ENCODE results near the gene KMT2E.

Gene KMT2E

DNA sequence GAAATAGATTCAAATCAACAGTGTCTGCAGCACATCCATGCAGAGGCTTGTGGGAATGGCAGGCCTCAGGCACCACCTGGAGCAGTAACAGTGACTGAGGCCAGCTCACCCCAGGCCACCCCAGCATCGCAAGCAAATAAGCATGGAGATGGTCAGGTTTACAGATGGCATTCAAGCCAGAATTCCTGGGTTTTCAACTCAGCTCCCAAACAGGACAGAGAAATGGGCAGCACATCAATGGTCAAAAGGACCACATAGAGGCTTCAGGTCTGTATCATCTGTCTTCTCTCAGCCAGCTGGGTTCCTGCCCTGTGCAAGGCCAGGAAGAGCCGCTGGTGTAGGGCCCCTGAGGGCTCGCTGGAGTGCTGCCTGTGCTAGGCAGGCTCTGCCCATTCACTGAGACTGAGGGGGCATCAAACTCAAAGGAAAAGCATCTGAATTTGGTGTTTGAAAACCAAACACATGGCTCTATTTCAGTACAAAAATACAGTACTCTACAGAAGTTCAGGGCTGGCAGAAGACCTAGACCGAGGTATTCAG lies 112.5 kb downstream of the KMT2E start:
- no peak for DNase-seq (ENCODE audit: extremely low read depth, low read depth)
- TF ChIP-seq, protein P1, sequence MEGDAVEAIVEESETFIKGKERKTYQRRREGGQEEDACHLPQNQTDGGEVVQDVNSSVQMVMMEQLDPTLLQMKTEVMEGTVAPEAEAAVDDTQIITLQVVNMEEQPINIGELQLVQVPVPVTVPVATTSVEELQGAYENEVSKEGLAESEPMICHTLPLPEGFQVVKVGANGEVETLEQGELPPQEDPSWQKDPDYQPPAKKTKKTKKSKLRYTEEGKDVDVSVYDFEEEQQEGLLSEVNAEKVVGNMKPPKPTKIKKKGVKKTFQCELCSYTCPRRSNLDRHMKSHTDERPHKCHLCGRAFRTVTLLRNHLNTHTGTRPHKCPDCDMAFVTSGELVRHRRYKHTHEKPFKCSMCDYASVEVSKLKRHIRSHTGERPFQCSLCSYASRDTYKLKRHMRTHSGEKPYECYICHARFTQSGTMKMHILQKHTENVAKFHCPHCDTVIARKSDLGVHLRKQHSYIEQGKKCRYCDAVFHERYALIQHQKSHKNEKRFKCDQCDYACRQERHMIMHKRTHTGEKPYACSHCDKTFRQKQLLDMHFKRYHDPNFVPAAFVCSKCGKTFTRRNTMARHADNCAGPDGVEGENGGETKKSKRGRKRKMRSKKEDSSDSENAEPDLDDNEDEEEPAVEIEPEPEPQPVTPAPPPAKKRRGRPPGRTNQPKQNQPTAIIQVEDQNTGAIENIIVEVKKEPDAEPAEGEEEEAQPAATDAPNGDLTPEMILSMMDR (IDR thresholded peaks at IDR 0.05; ENCODE audit: low read depth, low read length): no peak

DNA sequence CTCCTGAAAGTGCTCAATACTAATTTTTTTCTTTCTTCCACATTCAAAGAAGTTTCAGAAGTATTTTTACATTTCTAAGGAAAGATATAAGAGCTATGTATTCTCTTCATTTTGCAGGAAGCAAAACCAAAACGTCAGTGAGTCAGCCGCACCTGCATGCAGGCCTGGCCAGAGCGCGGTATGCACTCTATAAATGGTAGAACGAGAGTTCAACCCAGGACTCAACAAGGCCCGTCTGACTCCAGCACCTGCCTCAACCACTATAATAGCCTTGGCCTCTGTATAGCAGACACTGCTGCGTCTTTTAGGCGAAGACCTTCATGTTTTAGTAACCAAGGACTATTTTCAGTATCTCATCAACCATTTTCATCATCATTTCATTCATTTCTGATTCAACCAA lies 113.2 kb downstream of the KMT2E start:
- TF ChIP-seq, protein P1 (IDR thresholded peaks at IDR 0.05; ENCODE audit: low read depth, low read length): no peak
- no peak for DNase-seq (ENCODE audit: extremely low read depth, low read depth)

DNA sequence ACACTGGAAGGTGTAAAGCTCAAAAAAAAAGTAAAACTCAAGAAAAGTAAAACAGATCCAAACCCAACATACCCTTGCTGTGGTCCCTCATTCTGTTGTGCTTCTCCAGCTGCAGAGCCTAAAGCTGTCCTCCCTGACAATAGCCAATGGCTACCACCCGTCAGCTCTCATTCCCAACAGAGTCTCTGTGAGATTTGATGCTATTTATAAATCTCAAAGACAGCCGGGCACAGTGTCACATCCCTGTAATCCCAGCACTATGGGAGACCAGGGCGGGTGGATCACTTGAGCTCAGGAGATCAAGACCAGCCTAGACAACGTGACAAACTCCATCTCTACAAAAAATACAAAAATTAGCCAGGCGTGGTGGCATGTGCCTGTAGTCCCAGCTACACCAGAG lies 116.0 kb downstream of the KMT2E start:
- DNase-seq (ENCODE audit: extremely low read depth, low read depth): no peak
- TF ChIP-seq, protein P1 (IDR thresholded peaks at IDR 0.05; ENCODE audit: low read depth, low read length): no peak

DNA sequence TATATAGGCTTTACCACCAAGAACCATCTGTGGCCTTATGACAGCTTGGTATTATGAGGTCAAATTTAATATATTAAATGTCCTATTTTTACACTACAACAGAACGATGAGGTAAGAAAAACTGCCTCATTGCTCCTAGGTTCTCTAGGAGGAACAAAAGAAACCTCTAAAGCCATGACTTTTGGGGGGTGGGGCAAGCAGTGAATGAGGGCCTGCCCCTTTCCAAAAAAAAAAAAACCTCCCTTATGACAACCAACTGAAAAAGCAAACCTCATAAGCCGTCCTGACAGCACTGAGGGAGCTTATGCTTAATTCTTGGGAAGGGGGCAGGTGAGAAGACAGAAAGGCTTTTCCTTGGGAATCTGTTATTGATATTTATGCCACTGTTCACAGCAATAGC lies 116.6 kb downstream of the KMT2E start:
- TF ChIP-seq, protein P1 (IDR thresholded peaks at IDR 0.05; ENCODE audit: low read depth, low read length): no peak
- DNase-seq (ENCODE audit: extremely low read depth, low read depth): no peak

DNA sequence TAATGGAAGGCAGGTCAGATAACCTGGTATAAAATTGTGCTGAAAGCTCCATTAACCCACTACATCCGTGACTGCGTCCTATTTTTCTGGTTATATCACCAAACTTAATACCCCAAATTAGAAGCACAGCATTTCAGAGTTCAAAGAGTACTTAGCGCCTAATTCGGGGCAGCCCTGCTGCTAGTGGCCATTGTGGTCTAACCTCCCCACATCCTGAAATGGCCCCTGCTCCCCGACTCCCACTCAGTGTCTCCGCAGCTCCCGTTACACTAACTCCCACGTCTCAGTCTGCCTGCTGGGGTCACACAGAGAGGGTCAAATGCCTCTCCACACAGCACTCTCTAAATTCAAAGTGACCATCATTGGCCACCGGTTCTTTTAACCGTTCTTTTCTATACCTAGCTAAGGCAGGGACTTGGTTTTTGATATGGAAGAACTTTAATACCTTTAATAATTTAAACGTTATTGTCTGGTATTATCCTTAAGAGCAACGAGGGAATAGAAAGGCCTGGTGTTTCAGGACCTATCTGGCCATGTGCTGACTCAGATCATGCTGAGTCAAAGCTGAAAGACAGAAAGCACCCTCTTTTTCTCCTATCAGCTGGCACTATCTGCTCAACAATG lies 117.1 kb downstream of the KMT2E start:
- TF ChIP-seq, protein P1 (IDR thresholded peaks at IDR 0.05; ENCODE audit: low read depth, low read length): no peak
- DNase-seq (ENCODE audit: extremely low read depth, low read depth): no peak

DNA sequence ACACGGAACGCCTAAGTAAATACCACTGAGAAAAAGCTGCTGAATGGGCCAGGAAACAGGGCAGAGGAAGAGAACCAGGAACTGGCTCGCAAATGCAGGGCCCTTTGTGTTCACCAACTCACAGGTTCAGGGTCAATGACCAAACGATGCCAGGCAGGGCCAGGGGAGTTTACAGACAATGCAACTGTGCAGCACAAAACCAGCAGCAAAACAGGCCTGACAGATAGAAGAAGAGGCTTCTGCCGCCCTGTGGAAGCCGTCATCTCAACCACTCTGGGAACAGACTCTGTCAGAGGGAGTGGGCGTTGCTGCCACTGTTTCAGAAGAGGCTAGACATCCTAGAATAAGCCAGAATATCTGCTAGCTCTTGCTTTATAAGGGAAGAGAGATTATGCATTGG lies 117.9 kb downstream of the KMT2E start:
- TF ChIP-seq, protein P1 (IDR thresholded peaks at IDR 0.05; ENCODE audit: low read depth, low read length): no peak
- no peak for DNase-seq (ENCODE audit: extremely low read depth, low read depth)

GRCh38 chr7:105132335-105132734 lies 118.3 kb downstream of the KMT2E start:
- TF ChIP-seq, protein P1 (IDR thresholded peaks at IDR 0.05; ENCODE audit: low read depth, low read length): no peak
- no peak for DNase-seq (ENCODE audit: extremely low read depth, low read depth)
